HepG2 (cell line): ENCODE data around the gene APOL2. TPM values are rescaled to one million over a fixed set of nuclear protein-coding genes. Genes with fewer than 3 reads are reported as not detected.
A peak's percentile ranks its signal among the peaks of the same experiment; 100 is the strongest.

Experiments
- CAMTA2 ChIP-seq: sonication (generic); formaldehyde crosslinking; IDR thresholded peaks from 2 replicates; pipeline ENCODE4 v1.4.0; 2020; ENCODE audit warnings: mild to moderate bottlenecking, missing genetic modification reagents, borderline replicate concordance
- MAFK ChIP-seq, 2 experiments: IDR thresholded peaks in 1 of 2; conservative IDR thresholded peaks in 1 of 2; 2 replicates each; pipeline ENCODE4 v1.6.1; 2011; ENCODE audit warnings: improper control_type of control experiment in 2 of 2, low read length in 2 of 2
- MEF2D ChIP-seq: sonication (generic); formaldehyde crosslinking; IDR thresholded peaks from 2 replicates; pipeline ENCODE4 v1.5.1; 2020; ENCODE audit warnings: mild to moderate bottlenecking, missing genetic modification reagents
- NAIF1 ChIP-seq: sonication (generic); formaldehyde crosslinking; IDR thresholded peaks from 2 replicates; pipeline ENCODE4 v1.5.0; 2020; ENCODE audit warnings: mild to moderate bottlenecking, missing genetic modification reagents, borderline replicate concordance
- PPARG ChIP-seq: conservative IDR thresholded peaks from 2 replicates; pipeline ENCODE4 v1.6.1; 2016; ENCODE audit warnings: missing biosample characterization, missing genetic modification reagents
- RBM22 ChIP-seq: fragments of 200-400 bp; formaldehyde crosslinking; optimal IDR thresholded peaks from 2 replicates; pipeline ENCODE3; 2017; ENCODE audit warnings: mild to moderate bottlenecking, low read length, moderate library complexity
- SMARCE1 ChIP-seq: fragments of 450-650 bp; IDR thresholded peaks from 2 replicates; pipeline ENCODE4 v1.6.1; 2017; ENCODE audit warnings: borderline replicate concordance
- U2AF2 ChIP-seq: fragments of 200-400 bp; formaldehyde crosslinking; IDR thresholded peaks from 2 replicates; pipeline ENCODE4 v1.6.1; 2017; ENCODE audit warnings: low read depth, mild to moderate bottlenecking, low read length
- ZNF12 ChIP-seq: sonication (generic); formaldehyde crosslinking; IDR thresholded peaks from 2 replicates; pipeline ENCODE4 v1.5.0; 2020; ENCODE audit warnings: missing genetic modification reagents
- ZNF121 ChIP-seq: sonication (generic); formaldehyde crosslinking; IDR thresholded peaks from 2 replicates; pipeline ENCODE4 v1.5.0; 2020; ENCODE audit warnings: mild to moderate bottlenecking, missing genetic modification reagents
- ZNF562 ChIP-seq: sonication (generic); formaldehyde crosslinking; IDR thresholded peaks from 2 replicates; pipeline ENCODE4 v1.8.0; 2022; ENCODE audit warnings: missing genetic modification reagents, borderline replicate concordance
- polyA plus RNA-seq, 8 experiments: library from polyadenylated mRNA; depleted of rRNA in 3 of 8; stranded (reverse) in 7 of 8; unstranded in 1 of 8; fragments of >200 nt; fragmentation: Illumina TruSeq in 4 of 8; extraction: Trizol in 4 of 8; gene quantifications; 2 replicates each; pipeline versions ENCODE4 v1.2.1 to v1.2.3, GENCODE V29; 2011 to 2016; ENCODE audit warnings: low read depth in 4 of 8, missing spikeins in 1 of 8, mixed read lengths in 1 of 8; ENCODE audit not compliant: insufficient read depth in 1 of 8
- total RNA-seq, 5 experiments: library from RNA; depleted of rRNA; stranded (reverse); fragments of >200 nt; fragmentation: Illumina TruSeq; extraction: Trizol; gene quantifications; 2 replicates each; pipeline ENCODE4 v1.2.3, GENCODE V29; 2016; ENCODE audit warnings: low read depth in 1 of 5
- TF ChIP-seq, protein P1 (sequence below): sonication (generic); formaldehyde crosslinking; IDR thresholded peaks from 2 replicates; pipeline ENCODE4 v1.8.1; 2023; ENCODE audit warnings: mild to moderate bottlenecking, inconsistent platforms, moderate library complexity, missing genetic modification reagents, borderline replicate concordance
- TF ChIP-seq, protein P2 (sequence below): IDR thresholded peaks from 2 replicates; pipeline ENCODE4 v1.6.1; 2016; ENCODE audit warnings: low read depth, missing genetic modification reagents, missing compliant biosample characterization
- TF ChIP-seq, protein P3 (sequence below), 2 experiments: sonication (generic) in 1 of 2; formaldehyde crosslinking in 1 of 2; IDR thresholded peaks; 2 replicates each; pipeline versions ENCODE4 v1.4.0 to v1.6.1; 2018 to 2020; ENCODE audit warnings: missing genetic modification reagents in 2 of 2, borderline replicate concordance in 1 of 2, low read depth in 1 of 2, mild to moderate bottlenecking in 1 of 2, missing biosample characterization in 1 of 2
- TF ChIP-seq, protein P4 (sequence below): sonication (generic); formaldehyde crosslinking; IDR thresholded peaks from 2 replicates; pipeline ENCODE4 v1.5.1; 2020; ENCODE audit warnings: mild to moderate bottlenecking, missing genetic modification reagents, borderline replicate concordance

Gene APOL2
- total and polyA plus RNA-seq, 2 of the 13 experiments (the other 11 are each of a cell fraction or from before 2014, with no cell fraction given) = 28.7 to 51.2 TPM

DNA sequence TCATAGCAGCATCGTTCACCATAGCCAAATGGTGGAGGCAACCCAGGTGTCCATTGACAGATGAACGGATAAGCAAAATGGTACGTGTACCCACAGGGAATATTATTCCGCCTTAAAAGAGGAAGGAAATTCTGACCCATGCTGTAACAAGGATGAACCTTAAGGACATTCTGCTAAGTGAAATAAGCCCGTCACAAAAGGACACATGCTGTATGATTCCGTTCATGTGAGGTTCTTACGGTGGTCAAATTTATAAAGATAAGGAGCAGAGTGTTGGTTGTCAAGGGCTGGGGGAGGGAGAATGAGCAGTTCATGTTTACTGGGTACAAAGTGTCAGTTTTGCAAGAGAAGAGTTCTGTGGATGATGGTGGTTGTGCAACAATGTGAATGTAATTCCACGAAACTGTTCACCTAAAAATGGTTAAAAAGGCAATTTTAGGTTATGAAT, 39.9 kb upstream of the APOL2 start (continued):
- TF ChIP-seq, protein P1, sequence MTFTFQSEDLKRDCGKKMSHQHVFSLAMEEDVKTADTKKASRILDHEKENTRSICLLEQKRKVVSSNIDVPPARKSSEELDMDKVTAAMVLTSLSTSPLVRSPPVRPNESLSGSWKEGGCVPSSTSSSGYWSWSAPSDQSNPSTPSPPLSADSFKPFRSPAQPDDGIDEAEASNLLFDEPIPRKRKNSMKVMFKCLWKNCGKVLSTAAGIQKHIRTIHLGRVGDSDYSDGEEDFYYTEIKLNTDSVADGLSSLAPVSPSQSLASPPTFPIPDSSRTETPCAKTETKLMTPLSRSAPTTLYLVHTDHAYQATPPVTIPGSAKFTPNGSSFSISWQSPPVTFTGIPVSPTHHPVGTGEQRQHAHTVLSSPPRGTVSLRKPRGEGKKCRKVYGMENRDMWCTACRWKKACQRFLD (CRISPR knock-in tag) = no peak
- TF ChIP-seq, protein P2, sequence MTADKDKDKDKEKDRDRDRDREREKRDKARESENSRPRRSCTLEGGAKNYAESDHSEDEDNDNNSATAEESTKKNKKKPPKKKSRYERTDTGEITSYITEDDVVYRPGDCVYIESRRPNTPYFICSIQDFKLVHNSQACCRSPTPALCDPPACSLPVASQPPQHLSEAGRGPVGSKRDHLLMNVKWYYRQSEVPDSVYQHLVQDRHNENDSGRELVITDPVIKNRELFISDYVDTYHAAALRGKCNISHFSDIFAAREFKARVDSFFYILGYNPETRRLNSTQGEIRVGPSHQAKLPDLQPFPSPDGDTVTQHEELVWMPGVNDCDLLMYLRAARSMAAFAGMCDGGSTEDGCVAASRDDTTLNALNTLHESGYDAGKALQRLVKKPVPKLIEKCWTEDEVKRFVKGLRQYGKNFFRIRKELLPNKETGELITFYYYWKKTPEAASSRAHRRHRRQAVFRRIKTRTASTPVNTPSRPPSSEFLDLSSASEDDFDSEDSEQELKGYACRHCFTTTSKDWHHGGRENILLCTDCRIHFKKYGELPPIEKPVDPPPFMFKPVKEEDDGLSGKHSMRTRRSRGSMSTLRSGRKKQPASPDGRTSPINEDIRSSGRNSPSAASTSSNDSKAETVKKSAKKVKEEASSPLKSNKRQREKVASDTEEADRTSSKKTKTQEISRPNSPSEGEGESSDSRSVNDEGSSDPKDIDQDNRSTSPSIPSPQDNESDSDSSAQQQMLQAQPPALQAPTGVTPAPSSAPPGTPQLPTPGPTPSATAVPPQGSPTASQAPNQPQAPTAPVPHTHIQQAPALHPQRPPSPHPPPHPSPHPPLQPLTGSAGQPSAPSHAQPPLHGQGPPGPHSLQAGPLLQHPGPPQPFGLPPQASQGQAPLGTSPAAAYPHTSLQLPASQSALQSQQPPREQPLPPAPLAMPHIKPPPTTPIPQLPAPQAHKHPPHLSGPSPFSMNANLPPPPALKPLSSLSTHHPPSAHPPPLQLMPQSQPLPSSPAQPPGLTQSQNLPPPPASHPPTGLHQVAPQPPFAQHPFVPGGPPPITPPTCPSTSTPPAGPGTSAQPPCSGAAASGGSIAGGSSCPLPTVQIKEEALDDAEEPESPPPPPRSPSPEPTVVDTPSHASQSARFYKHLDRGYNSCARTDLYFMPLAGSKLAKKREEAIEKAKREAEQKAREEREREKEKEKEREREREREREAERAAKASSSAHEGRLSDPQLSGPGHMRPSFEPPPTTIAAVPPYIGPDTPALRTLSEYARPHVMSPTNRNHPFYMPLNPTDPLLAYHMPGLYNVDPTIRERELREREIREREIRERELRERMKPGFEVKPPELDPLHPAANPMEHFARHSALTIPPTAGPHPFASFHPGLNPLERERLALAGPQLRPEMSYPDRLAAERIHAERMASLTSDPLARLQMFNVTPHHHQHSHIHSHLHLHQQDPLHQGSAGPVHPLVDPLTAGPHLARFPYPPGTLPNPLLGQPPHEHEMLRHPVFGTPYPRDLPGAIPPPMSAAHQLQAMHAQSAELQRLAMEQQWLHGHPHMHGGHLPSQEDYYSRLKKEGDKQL (CRISPR knock-in tag) = 0 out of 2 replicates have a peak, but pooled peaks have one; percentile 44
- peak; percentile 64; the same call in 1 of the 2 replicates for TF ChIP-seq MEF2D (CRISPR knock-in tag)
- TF ChIP-seq, protein P3, sequence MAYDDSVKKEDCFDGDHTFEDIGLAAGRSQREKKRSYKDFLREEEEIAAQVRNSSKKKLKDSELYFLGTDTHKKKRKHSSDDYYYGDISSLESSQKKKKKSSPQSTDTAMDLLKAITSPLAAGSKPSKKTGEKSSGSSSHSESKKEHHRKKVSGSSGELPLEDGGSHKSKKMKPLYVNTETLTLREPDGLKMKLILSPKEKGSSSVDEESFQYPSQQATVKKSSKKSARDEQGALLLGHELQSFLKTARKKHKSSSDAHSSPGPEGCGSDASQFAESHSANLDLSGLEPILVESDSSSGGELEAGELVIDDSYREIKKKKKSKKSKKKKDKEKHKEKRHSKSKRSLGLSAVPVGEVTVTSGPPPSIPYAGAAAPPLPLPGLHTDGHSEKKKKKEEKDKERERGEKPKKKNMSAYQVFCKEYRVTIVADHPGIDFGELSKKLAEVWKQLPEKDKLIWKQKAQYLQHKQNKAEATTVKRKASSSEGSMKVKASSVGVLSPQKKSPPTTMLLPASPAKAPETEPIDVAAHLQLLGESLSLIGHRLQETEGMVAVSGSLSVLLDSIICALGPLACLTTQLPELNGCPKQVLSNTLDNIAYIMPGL (CRISPR knock-in tag; IDR thresholded peaks at IDR 0.05; ENCODE audit: borderline replicate concordance in 1 of 2, low read depth in 1 of 2) = peak in 1 of 2 experiments; percentile 41; a peak in 2 of 4 replicates
- TF ChIP-seq NAIF1 (CRISPR knock-in tag) = no peak
- TF ChIP-seq U2AF2 = no peak
- no peak for TF ChIP-seq CAMTA2 (CRISPR knock-in tag)
- no peak for TF ChIP-seq SMARCE1
- TF ChIP-seq MAFK (conservative IDR thresholded peaks at IDR 0.05 in 1 of 2, IDR thresholded peaks at IDR 0.05 in 1 of 2; ENCODE audit: low read length in 2 of 2) = no peak
- TF ChIP-seq, protein P4, sequence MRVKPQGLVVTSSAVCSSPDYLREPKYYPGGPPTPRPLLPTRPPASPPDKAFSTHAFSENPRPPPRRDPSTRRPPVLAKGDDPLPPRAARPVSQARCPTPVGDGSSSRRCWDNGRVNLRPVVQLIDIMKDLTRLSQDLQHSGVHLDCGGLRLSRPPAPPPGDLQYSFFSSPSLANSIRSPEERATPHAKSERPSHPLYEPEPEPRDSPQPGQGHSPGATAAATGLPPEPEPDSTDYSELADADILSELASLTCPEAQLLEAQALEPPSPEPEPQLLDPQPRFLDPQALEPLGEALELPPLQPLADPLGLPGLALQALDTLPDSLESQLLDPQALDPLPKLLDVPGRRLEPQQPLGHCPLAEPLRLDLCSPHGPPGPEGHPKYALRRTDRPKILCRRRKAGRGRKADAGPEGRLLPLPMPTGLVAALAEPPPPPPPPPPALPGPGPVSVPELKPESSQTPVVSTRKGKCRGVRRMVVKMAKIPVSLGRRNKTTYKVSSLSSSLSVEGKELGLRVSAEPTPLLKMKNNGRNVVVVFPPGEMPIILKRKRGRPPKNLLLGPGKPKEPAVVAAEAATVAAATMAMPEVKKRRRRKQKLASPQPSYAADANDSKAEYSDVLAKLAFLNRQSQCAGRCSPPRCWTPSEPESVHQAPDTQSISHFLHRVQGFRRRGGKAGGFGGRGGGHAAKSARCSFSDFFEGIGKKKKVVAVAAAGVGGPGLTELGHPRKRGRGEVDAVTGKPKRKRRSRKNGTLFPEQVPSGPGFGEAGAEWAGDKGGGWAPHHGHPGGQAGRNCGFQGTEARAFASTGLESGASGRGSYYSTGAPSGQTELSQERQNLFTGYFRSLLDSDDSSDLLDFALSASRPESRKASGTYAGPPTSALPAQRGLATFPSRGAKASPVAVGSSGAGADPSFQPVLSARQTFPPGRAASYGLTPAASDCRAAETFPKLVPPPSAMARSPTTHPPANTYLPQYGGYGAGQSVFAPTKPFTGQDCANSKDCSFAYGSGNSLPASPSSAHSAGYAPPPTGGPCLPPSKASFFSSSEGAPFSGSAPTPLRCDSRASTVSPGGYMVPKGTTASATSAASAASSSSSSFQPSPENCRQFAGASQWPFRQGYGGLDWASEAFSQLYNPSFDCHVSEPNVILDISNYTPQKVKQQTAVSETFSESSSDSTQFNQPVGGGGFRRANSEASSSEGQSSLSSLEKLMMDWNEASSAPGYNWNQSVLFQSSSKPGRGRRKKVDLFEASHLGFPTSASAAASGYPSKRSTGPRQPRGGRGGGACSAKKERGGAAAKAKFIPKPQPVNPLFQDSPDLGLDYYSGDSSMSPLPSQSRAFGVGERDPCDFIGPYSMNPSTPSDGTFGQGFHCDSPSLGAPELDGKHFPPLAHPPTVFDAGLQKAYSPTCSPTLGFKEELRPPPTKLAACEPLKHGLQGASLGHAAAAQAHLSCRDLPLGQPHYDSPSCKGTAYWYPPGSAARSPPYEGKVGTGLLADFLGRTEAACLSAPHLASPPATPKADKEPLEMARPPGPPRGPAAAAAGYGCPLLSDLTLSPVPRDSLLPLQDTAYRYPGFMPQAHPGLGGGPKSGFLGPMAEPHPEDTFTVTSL = peak; percentile 89
- no peak for TF ChIP-seq ZNF562 (CRISPR knock-in tag)
- TF ChIP-seq PPARG = peak; percentile 46; the same call in 1 of the 2 replicates
- TF ChIP-seq ZNF121 = no peak
- TF ChIP-seq ZNF12 (CRISPR knock-in tag) = 0 out of 2 replicates have a peak, but pooled peaks have one; percentile 34
- TF ChIP-seq RBM22 = peak; percentile 68
